ENCODE measurements around the gene SFPQ.
"Not testable (repeated sequence)": the region's sequence is repeated elsewhere in the genome, so short reads cannot be mapped to it uniquely, and the experiment has no call there.

Gene SFPQ

DNA sequence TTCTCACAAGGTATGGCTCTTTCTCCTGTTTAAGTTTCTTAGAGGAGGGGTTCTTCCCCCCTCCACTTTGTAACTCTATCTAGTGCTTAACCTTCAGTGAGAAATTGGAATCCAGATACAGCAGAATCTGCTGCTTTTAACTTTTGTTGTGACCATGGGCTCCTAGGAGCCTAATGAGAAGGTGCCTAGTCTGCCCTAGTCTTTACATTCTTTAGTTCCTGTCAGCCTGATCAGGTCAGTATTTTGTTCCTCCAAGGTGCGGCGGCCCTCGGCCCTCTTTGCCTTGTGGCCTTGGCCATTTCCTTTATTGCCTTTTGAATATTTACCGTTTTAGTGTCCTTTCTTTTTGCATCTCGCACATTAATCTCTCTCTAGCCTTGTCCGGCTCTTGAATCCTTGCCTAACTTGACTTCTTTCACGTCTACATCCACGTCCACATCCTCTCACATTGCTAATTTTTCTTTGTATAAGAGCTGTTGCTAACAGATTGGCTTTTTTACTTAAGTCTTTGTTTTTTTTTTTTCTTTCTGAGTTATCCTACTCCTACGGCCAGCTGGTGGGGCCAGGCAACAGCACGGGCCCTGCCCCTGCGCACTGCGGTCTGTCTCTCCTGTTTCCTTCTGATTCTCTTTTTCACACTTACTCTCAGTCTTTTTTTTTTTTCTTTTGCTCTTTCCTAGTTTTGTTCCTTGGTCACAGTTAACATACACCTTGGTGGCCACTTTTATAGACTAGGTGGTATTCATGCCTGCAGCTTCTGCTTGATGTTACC is 49.0 kb downstream of the SFPQ start:
- no peak for DNase-seq (ENCODE audit: low read depth)

DNA sequence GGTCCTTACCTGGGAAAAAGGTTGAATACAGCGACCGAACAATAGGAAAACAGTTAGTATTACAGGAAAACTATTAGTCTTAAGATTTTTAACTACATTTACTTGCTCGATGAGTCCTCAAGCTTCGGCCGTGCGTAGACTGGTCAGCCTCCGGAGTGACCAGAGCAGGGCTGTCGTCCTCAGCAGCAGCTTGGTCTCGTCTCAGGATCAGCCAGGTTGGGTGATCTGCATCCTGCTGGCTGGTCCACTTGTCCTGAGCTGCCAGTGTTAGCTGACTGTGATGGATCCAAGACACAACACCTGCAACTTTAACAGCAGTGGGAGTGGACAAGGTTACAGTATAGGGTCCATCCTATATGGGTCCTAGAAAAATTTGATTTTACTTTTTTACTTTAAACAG is 50.2 kb downstream of the SFPQ start:
- DNase-seq (ENCODE audit: low read depth) = not testable (repeated sequence)

DNA sequence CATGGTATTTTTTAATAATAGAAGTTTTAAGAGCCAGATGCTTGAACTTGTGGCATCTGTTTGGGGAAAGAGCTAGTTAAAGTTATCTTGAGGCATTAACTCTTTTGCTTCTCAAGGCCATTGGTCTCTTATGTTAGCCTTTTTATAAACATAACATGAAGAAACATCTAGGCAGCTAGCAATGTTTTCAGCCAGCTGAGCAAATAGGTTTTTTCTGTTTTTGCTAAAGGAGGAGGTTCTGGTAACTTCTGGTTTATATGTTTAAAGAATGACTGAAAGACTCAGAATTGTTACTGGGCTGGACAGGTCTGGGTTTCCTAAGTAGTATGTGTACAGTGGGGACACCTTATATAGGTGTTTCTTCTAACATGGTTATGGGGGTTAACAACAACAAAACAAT is 50.7 kb downstream of the SFPQ start:
- DNase-seq (ENCODE audit: low read depth) = not testable (repeated sequence)

DNA sequence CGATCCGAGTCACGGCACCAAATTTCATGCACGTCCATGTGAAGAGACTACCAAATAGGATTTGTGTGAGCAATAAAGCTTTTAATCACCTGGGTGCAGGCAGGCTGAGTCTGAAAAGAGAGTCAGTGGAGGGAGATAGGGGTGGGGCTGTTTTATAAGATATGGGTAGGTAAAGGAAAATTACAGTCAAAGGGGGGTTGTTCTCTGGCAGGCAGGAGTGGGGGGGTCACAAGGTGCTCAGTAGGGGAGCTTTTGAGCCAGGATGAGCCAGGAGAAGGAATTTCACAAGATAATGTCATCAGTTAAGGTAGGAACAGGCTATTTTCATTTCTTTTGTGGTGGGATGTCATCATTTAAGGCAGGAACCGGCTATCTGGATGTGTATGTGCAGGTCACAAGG is 55.4 kb downstream of the SFPQ start:
- not testable (repeated sequence) for DNase-seq (ENCODE audit: low read depth)

DNA sequence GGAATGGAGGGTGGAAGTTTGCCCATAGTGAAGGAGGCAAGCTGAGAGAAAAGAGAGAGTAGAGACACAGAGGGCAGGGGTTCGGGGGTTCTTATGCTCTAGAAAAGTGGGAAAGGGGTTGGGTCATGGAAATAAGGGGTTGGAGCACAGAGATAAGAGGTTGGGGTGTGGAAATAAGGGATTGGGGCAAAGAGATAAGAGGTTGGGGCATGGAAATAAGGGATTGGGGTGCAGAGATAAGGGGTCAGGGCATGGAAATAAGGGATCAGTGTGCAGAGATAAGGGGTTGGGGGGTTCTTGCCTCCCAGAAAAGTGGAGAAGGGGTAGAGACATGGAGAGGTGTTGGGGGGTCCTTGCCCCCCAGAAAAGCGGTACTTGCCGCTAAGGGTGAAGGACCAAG is 56.2 kb downstream of the SFPQ start:
- no peak for DNase-seq (ENCODE audit: low read depth)

Data from activated T-helper 9 cell treated with anti-CD3 and anti-CD28 coated beads, Interleukin-2, amount 50 U/mL, for 16 hours (primary cell).